NCI-H748 (cell line): ENCODE results near the gene SPTBN4.
"Not testable (repeated sequence)": the region's sequence is repeated elsewhere in the genome, so short reads cannot be mapped to it uniquely, and the experiment has no call there.

Experiments used
- DNase-seq: peaks from one replicate; lab custom pipeline; 2025; ENCODE audit not compliant: unreplicated experiment; lab: John Stamatoyannopoulos, UW

The SPTBN4 gene

GRCh38 chr19:40559394-40559793 lies 92.6 kb downstream of the SPTBN4 start:
- no peak for DNase-seq

DNA sequence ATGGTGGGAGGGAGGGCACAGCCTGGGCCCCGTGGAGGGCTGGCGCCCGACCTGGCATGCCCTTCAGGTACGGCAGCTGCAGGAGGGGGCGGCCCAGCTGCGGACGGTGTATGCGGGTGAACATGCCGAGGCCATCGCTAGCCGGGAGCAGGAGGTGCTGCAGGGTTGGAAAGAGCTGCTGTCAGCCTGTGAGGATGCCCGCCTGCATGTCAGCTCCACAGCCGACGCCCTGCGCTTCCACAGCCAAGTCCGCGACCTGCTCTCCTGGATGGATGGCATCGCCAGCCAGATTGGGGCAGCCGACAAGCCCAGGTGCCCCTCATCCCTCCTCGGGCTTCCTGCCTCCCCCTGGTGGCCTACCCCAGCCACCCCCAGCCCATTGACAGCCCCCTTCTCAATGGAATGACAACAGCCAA lies 93.3 kb downstream of the SPTBN4 start:
- no peak for DNase-seq

DNA sequence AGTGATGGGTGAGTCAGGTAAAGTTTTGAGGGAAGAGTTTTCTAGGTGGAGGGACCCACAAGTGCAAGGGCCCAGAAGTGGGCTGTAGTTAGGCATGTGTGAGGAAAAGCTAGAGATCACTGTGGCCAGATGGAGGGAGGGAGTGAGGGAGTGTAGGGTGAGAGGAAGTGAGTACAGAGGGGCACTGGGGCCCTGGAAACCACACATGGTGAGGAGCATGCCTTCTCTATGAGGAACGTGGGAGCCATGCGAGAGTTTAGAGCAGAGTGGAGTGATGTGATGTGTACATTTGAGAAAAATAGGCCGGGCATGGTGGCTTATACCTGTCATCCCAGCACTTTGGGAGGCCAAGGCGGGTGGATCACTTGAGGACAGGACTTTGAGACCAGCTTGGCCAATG lies 95.1 kb downstream of the SPTBN4 start:
- DNase-seq = no peak

GRCh38 chr19:40564535-40564934 lies 97.7 kb downstream of the SPTBN4 start:
- not testable (repeated sequence) for DNase-seq

DNA sequence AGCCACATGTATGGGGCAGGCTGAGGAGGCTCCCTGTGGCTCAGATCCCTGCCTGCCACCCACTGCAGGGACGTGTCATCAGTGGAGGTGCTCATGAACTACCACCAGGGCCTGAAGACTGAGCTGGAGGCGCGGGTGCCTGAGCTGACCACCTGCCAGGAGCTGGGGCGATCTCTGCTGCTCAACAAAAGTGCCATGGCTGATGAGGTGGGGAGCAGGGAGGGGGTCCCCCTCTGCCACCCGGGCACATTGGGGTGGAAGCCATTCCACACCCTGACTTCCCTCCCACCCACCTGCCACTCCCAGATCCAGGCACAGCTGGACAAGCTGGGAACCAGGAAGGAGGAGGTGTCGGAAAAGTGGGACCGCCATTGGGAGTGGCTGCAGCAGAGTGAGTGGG lies 98.6 kb downstream of the SPTBN4 start:
- DNase-seq = no peak

DNA sequence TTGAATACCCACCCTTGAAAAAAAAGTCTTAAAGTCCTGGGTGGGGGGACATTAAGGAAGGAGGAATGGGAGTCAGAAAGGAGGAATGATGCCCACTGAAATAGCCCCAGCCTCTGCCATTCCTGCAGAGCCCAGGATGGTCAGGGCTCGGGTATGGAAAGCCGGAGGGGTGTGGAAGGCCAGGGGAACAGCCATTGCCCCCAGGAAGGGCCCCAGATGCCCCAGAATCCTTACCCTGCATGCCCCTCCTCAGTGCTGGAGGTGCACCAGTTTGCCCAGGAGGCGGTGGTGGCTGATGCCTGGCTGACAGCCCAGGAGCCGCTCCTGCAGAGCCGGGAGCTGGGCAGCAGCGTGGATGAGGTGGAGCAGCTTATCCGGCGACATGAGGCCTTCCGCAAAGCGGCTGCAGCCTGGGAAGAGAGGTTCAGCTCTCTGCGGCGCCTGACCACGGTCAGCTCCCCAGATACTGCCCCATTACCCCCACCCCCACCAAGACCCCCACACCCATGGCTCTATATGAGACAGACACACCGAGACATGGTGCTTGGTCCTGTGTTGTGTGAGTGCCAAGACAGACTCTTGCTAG lies 99.2 kb downstream of the SPTBN4 start:
- no peak for DNase-seq

DNA sequence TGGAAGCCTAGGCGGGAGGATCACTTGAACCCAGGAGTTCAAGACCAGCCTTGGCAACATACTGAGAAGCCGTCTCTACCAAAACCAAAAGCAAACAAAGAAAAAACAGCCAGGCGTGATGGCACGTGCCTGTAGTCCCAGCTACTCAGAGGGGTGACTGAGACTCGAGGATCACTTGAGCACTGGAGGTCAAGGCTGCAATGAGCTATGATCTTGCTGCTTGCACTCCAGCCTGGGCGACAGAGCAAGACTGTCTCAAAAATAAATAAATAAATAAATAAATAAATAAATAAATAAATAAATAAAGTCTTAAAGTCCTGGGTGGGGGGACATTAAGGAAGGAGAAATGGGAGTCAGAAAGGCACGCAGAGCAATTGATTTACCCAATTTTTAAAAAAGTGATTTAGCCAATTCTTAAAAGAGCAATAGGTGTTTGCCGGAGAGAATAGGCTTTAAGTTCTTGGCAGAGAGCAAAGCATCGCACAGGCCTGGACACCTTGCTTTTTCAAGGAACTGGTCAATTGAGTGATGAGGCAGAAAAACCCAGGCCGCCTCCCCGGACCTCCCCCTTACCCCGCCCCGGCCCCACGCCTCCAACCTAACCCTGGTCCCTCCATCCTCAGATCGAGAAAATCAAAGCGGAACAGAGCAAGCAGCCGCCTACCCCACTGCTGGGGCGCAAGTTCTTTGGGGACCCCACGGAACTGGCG lies 100.4 kb downstream of the SPTBN4 start:
- DNase-seq = no peak

GRCh38 chr19:40567750-40568494 lies 101.1 kb downstream of the SPTBN4 start:
- peak; percentile 24 for DNase-seq

DNA sequence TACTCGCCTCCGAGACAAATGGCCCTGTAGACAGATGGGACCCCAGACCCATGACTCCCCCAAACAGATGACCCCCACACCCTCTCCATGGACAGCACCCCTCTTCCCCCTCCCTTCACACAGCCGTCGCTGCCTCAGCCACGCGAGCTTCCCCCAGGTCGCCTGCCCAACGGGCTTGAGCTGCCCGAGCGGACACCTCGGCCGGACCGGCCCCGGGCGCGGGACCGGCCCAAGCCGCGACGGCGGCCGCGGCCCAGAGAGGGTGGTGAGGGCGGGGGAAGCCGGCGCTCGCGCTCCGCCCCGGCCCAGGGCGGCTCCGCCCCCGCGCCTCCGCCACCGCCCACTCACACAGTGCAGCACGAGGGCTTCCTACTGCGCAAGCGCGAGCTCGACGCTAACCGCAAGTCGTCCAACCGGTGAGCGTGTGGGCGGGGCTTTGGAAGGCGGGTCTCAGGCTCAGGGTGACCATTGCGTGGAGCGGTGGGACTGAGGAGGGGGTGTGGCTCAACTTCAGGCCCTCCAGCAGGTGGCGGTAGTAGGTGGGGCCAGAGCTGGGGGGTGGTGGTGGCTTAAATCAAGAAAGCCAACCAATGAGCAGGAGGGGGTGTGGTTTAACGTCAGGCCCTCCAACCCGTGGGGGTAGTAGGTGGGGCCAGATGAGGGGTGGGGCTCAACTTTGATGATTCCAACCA lies 103.7 kb downstream of the SPTBN4 start:
- DNase-seq = peak; percentile 100

DNA sequence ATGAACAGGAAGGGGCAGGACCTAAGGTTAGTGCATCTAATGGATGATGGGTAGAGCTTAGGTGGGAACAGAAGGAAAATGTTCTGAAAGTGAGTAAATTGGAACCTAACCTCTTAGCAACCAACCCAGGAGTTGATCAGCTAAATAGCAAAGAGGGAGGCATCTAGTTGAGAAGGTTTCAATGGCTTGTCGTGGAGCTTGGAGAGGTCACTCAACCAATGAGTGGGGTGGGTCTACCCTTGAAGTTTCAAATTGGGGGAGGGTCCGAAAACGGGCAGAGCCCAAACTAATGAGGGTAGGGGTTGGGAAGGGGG lies 104.2 kb downstream of the SPTBN4 start:
- DNase-seq = no peak

DNA sequence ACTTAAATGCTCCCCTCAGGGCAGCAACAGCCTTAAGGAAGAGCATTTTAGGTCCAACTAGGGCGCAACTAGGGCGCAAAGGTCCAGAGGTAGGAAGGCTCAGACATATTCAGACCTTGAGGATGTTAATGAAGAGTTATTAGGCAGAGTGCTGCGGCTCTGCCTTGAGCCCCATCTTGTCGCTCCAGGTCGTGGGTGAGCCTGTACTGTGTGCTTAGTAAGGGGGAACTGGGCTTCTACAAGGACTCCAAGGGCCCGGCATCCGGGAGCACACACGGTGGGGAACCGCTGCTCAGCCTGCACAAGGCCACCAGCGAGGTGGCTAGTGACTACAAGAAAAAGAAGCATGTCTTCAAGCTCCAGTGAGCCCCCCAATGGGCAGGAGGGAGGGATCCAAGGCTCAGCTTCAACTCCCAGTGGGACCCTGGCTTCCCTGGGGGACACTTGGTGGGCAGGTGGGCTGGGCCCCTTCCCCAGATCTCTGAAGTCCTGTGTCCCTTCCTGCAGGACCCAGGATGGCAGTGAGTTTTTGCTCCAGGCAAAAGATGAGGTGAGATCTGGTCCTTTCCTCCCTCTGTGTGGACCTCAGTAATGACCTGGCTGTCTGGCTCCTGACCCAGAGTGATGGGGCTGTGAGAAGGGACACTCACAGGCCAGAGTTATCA lies 105.2 kb downstream of the SPTBN4 start:
- no peak for DNase-seq

DNA sequence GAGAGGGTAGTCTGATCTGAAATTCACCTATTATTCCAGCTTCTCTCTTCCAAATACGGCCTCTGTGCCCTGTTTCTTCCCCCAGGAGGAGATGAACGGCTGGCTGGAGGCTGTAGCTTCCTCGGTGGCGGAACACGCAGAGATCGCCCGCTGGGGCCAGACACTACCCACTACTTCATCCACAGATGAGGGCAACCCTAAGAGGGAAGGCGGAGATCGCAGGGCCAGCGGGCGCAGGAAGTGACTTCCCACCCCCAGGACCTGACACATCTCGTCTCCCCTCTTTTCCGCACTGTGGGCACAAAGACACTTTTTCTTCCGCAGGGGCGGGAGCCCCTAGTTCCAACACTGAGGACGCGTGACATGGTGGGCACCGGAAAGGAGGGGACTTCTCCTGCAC lies 108.5 kb downstream of the SPTBN4 start:
- DNase-seq = no peak

- DNase-seq = peak; percentile 88
Observed at GRCh38 chr19:40576151-40576584, 109.4 kb downstream of the SPTBN4 start.

- DNase-seq = peak; percentile 97
Observed at GRCh38 chr19:40576585-40577451, 110.0 kb downstream of the SPTBN4 start, which contains the start of gene SHKBP1. SHKBP1 (plus strand) TSS chr19:40576873; CDS start chr19:40576900, 27 bp downstream.

- peak; percentile 42 for DNase-seq
Observed at GRCh38 chr19:40578442-40578908, 111.7 kb downstream of the SPTBN4 start.

- no peak for DNase-seq
Observed at GRCh38 chr19:40580619-40581018, 113.8 kb downstream of the SPTBN4 start.

GRCh38 chr19:40581531-40581930 lies 114.7 kb downstream of the SPTBN4 start:
- DNase-seq = no peak

- DNase-seq = no peak
Observed at GRCh38 chr19:40582467-40582866, 115.7 kb downstream of the SPTBN4 start.

DNA sequence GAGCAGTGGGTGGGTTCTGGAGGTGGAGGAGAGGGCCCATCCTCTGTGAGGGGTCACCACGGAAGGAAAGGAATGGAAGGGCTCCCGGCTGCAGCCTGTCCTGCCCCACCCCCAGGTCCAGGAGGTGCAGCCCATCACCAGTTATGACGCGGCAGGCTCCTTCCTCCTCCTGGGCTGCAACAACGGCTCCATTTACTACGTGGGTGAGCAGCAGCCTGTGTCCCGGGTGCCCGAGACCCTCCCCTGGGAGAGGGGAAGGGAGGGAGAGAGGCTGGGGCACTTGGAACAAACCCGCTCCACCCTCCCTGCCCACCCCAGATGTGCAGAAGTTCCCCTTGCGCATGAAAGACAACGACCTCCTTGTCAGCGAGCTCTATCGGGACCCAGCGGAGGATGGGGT lies 116.5 kb downstream of the SPTBN4 start:
- DNase-seq = no peak

DNA sequence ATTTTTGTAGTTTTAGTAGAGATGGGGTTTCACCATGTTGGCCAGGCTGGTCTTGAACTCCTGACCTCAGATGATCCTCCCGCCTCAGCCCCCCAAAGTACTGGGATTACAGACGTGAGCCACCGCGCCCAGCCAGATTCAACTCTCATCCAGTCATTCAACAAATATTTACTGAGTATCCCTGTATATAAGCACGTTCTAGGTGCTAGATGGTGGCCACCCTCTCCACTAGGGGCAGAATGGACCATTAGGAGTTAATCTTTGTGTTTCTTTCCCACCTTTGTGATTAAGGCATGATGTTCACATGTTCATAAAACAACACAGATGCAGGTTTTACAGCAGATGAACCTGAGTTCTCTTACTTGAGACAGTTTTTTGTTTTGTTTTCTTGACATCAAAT lies 117.2 kb downstream of the SPTBN4 start:
- no peak for DNase-seq
